ENCODE data around the gene OSBPL3.

- TF ChIP-seq CTCF (optimal IDR thresholded peaks at IDR 0.05 in 1 of 3, IDR thresholded peaks at IDR 0.05 in 1 of 3, conservative IDR thresholded peaks at IDR 0.05 in 1 of 3; ENCODE audit: extremely low read depth in 1 of 3, insufficient read depth in 2 of 3, low read length in 3 of 3), result no peak
- no peak for TF ChIP-seq EZH2 (IDR thresholded peaks at IDR 0.05; ENCODE audit: low read length)
These were observed 163.1 kb downstream of the OSBPL3 start for GRCh38 chr7:24816868-24817267.
